Activated CD8-positive, alpha-beta memory T cell treated with anti-CD3 and anti-CD28 coated beads for 36 hours (primary cell): ENCODE results near the gene PPP6R2. TPM values are rescaled to one million over a fixed set of nuclear protein-coding genes. Genes with fewer than 3 reads are reported as not detected.

ENCODE experiments used
- CTCF ChIA-PET: fragments of 350-600 bp; sonication (Branson Sonifier 250); formaldehyde crosslinking; loops from one replicate; lab custom pipeline; 2021; ENCODE audit warnings: antibody characterized with exemption; lab: Charles Lee
- POLR2A ChIA-PET: fragments of 350-600 bp; sonication (Branson Sonifier 250); formaldehyde crosslinking; loops from one replicate; lab custom pipeline; 2021; ENCODE audit warnings: antibody characterized with exemption; lab: Charles Lee
- total RNA-seq, 2 experiments: library from RNA; stranded (reverse); gene quantifications; one replicate each; pipeline ENCODE4 v1.2.3, GENCODE V29; 2021

Gene PPP6R2
- total RNA-seq, 2 experiments from 2014 or later: 48.4 to 51.1 TPM

DNA sequence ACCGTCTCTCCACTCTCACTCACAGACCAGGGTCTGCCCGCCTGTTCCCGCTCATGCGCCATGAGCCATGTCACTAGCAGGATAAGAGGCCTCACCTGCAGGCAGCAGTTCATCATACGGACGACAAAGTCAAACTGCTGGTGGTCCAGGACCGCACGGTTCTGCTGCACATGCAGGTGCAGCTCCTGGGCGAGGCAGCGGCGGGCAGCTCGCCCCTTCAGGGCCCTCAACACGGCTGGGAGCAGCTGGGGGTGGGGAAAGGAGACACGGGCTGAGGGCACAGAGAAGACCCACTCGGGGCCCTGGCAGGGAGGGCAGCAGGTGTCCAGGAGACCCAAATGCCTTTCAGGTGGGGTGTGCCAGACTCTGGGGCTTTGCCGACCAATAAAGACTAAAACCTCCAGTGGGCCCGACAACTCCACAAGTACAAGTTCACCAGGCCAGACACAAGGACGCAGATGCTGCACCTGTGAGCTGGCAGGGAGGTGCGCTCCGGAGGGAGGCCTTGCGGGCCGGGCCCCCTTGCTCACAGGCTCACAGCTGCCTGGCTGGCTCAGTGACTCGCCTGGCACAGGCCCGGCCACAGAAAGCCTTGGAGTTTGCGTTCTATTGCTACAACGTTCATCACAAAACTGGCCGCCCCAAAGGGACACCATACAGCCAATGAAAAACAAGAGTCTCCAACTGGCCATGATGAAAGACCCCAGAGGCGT, 120.2 kb downstream of the PPP6R2 start:
- ChIA-PET POLR2A (interaction anchor here (0.6 kb wide), 1 partner anchor 25 kb away, joined by 3 read pairs; no protein-coding TSS in a partner anchor), CTCF (no interaction called here)

DNA sequence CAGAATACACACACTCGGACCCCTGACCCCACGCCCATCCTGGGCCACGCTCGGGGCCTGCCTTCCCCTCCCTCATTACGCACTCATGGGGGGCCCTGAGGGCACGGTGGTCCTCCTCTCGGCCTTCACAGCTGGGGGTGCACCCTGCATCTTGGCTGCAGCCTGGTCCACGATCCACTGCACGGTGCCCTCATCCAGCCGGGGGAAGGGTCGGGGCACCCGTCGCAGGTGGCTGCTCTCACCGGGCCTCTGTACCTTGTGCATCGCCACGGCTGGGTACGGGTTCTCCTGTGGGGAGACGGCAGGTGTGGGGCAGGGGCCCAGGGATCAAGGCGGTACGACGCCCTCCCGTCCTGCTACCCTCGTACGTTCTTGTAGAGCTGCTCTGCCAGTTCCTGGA, 121.3 kb downstream of the PPP6R2 start:
- CTCF ChIA-PET: no interaction called here
- POLR2A ChIA-PET: no interaction called here

DNA sequence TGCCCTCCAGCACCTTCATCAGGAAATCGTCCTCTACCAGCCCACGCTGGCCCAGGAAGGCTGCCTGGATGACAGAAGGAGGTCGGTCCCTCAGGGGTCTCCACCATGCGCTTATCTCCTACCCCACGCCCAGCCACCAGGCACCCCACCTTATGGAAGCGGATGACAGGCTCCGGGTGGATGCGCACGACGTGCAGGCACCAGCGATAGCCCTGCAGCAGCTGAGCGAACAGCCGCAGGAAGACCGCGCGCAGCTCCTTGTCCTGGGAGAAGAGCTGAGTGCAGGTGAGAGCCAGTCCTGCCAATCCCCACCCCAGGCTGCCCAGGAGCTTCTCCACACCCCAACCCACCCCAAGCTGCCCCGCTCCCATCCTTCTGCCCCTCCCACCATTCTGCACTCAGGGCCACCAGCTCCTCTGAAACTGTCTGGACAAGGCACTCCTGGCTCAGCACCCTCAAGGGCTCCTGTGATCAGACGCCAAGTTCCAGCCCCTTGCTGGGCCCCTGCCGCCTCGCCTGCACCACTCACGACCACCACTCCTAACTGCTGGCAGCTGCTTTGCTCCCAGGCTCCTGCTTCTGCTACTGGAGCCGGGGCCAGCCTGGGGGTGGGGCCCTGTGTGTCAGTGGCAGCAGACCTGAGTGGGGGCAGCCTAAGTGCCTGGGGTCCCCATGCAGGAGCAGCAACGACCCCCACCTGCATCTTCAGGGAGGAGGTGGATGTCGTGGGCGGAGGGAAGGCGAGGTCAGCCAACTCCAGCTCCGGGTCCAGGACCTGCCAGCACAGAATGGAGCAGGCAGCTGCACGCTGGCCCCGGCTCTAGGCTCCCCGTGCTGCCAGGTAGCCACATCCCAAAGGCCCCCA, 122.2 kb downstream of the PPP6R2 start:
- POLR2A ChIA-PET: no interaction called here
- CTCF ChIA-PET: interaction anchor here (0.5 to 0.6 kb wide), 2 partner anchors 31 to 61 kb away, joined by 3 read pairs; no protein-coding TSS in a partner anchor

DNA sequence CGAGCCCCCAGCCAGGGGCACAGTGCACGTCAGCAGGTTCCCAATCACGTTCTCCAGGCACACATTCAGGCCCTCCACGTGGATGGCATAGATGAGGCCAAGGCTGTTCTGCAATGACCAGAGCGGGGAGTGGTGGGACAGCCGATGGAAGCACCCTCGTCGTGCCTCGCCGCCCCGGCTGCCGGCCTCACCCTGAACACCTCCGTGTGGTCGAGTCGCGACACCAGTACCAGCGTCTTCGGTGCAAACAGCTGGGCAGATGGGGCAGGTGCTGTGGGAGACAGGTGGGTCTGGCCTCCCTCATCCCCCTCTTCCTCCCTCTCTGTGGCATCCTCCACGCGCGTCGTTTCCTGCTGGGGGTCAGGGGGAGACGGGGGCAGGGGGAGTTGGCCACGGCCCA, 124.2 kb downstream of the PPP6R2 start:
- POLR2A ChIA-PET: interaction anchor here (1.0 kb wide), 1 partner anchor 58 kb away, joined by 3 read pairs; the partner anchor contains the start of gene SCO2

DNA sequence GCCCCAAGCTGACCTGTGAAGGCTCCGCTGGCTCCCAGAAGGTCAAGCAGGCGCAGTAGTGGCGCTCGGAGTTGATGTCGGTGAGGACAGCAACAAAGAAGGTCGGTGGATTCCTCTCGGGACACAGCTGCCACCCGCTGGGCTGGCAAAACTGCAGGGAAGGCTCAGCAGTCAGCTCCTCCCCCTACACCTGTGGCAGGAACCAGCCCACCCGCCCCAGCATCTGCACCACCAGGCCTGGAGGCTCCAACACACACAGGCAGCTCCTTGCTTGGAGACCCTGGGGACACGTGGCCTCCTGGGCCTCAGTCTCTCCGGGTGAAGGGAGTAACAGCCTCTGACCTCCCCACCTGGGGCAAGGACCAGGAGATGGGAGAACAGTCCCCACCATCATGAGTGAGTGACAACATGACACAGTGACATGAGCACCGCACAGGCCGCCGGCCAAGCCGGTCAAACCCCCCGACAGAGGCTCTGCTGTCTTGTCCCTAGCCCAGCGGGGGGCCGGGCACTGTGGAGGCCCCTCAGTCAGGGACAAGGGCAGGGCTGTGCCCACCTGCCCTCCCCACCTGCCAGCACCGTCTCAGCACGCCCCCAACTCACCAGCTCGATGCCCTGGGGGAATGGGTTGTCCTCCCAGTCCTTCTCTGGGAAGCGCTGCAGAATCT, 124.8 kb downstream of the PPP6R2 start:
- POLR2A ChIA-PET: interaction anchor here (0.6 to 1.0 kb wide), 3 partner anchors 40 to 225 kb away, joined by 3 read pairs; partner anchors contain the start of genes LMF2, NCAPH2 and SCO2
- CTCF ChIA-PET: interaction anchor here (0.7 kb wide), 1 partner anchor 23 kb away, joined by 4 read pairs; no protein-coding TSS in a partner anchor

More for the DNA sequence above, 124.2 kb downstream of the PPP6R2 start:
- CTCF ChIA-PET: interaction anchor here (0.7 to 1.7 kb wide), 2 partner anchors 10 to 22 kb away, joined by 4 to 8 read pairs; no protein-coding TSS in a partner anchor

DNA sequence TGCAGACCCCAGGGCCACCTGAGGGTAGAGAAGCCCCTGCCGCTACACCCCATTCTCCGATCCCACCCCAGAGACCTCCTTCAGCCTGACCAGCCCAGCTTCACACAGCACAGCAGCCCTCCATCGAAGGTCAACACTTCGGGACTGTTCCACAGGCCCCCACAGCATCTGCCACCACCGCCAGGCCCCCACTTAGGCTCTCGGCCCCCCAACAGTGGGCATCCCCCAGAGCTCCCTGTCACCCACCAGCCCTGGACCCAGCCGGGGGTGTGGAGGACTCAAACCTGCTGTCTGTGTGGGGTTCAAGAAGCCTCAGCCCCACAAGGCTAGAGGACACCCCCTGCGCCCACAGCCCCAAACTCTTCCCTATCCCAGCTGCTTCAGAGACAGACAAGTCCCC, 125.5 kb downstream of the PPP6R2 start:
- ChIA-PET CTCF (interaction anchor here (0.9 kb wide), 2 partner anchors 16 to 61 kb away, joined by 3 to 4 read pairs; partner anchors contain the start of gene TYMP), POLR2A (interaction anchor here (0.7 to 1.0 kb wide), 2 partner anchors 31 to 39 kb away, joined by 3 read pairs; partner anchors contain the start of genes LMF2 and NCAPH2)

DNA sequence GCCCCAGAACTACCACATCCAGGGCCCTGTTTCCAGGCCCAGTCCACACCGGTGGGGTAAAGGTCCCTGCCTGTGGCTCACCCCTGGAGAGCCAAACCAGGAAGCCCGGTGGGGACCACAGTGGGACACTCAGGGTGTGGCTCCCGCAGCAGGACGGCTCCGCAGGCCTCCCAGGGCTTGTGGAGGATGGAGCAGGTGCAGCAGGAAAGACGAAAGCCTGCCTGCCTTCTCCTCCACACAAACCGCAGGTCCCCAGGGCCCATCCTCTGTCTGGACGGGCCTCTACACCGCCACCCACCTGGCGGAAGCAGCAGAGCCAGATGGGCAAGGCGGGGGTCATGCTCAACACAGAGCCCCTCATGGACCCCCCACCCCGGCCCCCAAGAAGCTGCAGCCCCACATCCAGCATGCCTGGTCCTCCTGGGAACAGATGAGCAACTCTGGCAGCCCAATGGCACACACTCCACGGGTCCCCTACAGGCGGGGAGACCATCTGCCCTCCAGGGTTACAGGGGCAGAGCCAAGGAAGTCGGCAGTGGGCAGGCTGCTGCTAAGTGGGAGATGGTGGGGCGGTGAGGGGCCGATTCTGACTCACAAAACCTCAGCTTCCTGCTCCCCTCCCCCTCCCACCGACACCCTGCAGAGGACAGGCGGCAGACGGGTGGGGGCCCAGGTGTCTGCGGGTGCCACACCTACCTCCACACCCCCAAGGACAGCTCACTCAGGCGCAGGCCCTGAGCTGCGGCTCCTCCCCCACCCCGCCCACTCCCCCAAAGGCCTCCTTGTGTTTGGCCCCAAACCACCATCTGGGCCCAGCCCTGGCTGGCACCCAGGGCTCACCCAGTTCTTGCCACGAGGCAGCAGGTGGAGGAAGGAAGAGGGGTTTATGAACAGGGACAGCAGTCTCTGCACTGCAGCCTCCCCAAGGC, 126.5 kb downstream of the PPP6R2 start:
- ChIA-PET POLR2A (interaction anchor here (0.5 to 2.2 kb wide), 8 partner anchors 11 to 56 kb away, joined by 3 to 9 read pairs (median 3); partner anchors contain the start of genes LMF2 and NCAPH2), CTCF (interaction anchor here (0.7 to 1.5 kb wide), 10 partner anchors 9 to 225 kb away, joined by 3 to 5 read pairs (median 3); partner anchors contain the start of genes LMF2, SCO2 and TYMP)

DNA sequence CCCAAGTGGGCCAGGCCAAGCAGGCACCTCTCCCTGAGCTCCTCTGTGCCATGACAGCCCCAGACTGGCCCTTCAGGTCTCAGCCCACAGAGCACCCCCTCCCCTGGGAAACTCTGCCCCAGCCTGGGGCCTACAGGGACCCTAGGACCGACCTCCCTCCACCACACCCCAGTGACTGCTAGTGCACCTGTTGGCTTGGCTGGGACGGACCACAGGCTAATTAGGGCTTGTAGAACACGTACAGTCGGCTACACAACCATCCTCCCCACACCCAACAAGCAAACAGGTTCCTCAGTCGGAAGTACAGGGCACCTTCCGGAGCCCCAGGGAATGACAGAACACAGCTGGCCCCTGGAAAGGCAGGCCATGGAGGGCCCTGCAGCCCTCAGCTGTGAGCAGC, 127.4 kb downstream of the PPP6R2 start:
- POLR2A ChIA-PET: interaction anchor here (0.5 to 2.2 kb wide), 7 partner anchors 10 to 122 kb away, joined by 3 to 11 read pairs (median 3); partner anchors contain the start of genes LMF2 and NCAPH2
- CTCF ChIA-PET: interaction anchor here (0.7 to 1.5 kb wide), 7 partner anchors 8 to 150 kb away, joined by 3 to 5 read pairs (median 3); partner anchors contain the start of genes LMF2 and SCO2

DNA sequence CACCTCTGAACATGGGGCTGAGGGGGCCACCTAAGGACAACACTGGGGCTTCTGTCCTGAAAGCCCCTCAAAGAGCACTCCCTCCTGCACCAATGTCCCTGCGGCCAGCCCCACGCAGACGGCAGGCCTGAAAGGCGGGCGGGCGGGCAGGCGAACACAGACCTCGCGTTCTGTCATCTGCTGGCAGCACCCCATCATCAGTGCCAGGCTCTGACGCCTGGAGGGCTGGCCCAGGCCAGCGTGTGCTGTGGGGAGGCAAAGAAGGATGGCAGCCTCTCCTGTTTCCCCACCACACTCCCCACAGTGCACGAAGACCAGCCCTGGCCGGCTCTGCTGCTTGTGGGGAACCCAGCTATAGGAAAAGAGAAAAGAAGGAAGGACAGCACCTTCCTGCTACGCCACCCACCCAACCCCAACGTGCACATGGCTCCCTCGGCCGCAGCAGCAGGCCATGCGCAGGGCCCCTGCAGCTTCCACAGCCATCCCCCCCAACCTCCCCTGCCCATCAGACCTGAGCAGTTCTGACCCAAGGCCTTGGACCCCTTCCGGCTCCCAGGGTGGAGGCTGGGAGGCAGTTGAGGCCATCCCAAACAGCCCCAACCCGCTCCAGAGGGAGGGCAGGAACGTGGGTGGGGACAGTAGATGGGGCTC, 128.2 kb downstream of the PPP6R2 start:
- CTCF ChIA-PET: interaction anchor here (1.5 to 2.7 kb wide), 4 partner anchors 15 to 150 kb away, joined by 3 to 12 read pairs (median 6); no protein-coding TSS in a partner anchor
- POLR2A ChIA-PET: interaction anchor here (1.4 to 2.2 kb wide), 2 partner anchors 37 to 55 kb away, joined by 3 to 9 read pairs; no protein-coding TSS in a partner anchor

DNA sequence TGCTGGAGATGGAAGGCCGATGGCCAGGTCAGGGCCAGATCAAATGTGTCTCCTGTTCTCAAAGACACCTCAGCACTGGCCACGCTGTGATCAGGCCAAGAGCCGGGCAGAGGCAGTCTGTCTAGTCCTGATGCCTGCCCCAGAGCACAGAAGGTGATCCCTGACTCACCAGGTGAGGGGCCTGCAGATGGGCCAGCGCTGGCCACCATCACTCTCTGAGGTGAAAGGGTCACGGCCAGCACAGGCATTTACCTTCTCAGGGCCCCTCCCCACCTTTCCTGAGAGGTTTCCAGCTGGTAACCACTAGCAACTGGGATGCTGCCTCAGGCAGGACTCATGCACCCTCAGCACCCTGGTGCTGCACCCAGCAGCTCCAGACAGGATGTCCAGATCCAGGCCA, 128.8 kb downstream of the PPP6R2 start:
- CTCF ChIA-PET: interaction anchor here (2.4 to 2.7 kb wide), 2 partner anchors 16 to 19 kb away, joined by 8 to 12 read pairs; no protein-coding TSS in a partner anchor
- POLR2A ChIA-PET: no interaction called here

DNA sequence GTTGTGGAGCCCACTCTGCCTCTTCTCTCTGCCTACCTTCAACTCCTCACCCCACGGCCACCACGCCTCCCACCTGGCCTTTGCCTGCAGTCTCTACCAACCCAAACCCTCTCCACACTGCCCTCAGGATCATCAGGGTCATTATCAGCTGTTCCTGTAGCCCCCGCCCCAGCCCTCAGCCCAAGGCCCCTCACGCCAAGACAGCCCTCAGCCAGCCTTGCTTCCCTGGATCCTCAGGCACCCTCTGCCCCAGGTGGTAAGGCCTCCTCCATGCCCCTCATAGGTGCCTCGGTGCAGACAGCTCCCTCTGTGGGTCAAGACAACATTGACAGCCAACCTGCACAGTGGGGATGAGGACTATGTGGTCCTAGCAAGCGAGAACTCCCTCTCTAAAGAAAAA, 130.0 kb downstream of the PPP6R2 start:
- ChIA-PET POLR2A (interaction anchor here (0.6 to 1.1 kb wide), 3 partner anchors 40 to 124 kb away, joined by 4 to 6 read pairs (median 5); partner anchors contain the start of gene SCO2), CTCF (interaction anchor here (0.5 to 2.7 kb wide), 8 partner anchors 9 to 94 kb away, joined by 3 to 12 read pairs (median 6); no protein-coding TSS in a partner anchor)

DNA sequence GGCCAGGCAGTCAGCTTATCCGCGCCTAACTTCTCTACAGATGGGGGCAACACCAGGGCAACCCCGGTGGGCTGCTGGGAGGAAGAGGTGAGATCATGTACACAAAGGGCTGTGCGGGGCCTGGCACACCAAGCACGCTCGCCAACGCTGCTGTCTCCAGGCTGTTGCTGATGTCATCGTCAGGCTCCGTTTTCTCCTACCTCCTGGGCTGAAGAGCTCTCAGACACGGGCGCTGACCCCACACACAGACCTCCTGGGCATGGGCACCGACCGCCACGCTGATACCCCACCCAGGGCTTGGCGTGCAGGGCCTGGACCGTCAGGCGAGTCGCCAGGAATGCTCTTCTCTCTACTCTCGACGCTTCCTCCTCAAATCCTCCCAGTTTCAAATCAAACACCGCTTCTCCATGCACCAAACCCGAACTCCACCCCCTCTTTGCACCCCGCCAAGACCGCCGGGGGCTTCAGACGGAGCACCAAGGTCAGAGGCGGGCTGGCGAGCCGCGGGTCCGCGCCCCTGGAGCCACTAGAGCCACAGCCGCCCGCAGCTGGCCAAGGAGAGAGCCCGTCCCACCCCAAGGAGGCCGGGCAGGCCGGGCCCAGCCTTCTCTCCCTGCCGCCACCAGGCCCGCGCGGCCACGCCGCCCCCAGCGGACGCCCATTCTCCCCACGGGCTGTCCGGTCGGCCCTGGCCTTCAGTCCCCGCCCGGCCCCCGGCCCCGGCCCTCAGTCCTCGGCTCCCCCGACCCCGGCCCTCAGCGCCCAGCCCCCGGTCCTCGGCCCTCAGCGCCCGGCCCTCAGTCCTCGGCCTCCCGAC, 130.9 kb downstream of the PPP6R2 start:
- CTCF ChIA-PET: interaction anchor here (0.7 to 2.7 kb wide), 8 partner anchors 15 to 198 kb away, joined by 3 to 12 read pairs (median 4); no protein-coding TSS in a partner anchor
- POLR2A ChIA-PET: interaction anchor here (0.5 to 1.1 kb wide), 3 partner anchors 34 to 95 kb away, joined by 3 to 5 read pairs (median 4); partner anchors contain the start of genes LMF2, NCAPH2 and SCO2

DNA sequence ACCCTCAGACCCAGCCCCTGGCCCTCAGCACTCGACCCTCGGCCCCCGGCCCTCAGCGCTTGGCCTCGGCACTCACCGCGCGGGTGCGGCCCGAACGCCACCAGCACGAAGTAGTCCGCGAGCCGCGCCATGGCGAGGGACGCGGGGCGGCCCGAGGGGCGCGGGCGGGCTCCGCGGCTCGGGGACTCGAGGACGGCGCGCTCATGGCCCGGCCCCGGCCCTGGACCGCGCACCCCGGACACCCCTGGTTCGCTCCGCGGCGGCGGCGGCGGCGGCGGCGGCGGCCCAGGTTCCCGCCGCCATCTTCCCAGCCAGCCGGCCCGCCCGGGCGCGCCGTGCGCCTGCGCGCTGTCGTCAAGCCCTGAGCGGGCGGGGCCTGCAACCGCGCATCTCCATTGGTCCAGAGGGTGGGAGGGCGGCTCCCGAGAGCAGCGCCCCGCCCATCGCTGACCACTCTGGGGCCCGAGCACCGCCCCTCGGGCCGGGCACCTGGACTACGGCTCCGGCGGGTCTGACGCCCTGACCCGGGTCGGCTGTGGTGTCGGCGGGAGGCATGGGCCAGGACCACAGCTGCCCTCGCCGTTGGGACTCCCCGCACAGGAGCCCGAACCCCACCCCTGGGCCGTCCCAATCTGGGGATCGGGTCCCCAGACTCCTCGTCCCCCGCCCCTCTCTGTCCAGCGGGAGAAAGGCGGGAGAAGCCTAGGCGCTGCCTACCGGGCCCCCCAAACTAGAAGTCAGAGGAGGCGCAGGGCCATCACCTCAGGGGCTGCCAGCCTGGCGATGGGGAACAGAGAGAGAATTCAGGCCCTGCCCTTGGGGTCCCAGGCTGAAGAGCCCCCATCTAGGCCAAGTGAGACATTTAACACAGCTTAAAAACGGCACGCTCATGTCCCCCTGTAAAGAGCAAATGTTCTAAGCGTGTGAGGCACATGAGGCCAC, 131.9 kb downstream of the PPP6R2 start, which contains the start of gene SBF1:
TSS of gene SBF1 (minus strand) at position 326 of the 942 bp plus-strand sequence. CDS start at position 131, 195 bp downstream.
- CTCF ChIA-PET: no interaction called here
- POLR2A ChIA-PET: interaction anchor here (0.5 kb wide), 1 partner anchor 96 kb away, joined by 4 read pairs; no protein-coding TSS in a partner anchor

DNA sequence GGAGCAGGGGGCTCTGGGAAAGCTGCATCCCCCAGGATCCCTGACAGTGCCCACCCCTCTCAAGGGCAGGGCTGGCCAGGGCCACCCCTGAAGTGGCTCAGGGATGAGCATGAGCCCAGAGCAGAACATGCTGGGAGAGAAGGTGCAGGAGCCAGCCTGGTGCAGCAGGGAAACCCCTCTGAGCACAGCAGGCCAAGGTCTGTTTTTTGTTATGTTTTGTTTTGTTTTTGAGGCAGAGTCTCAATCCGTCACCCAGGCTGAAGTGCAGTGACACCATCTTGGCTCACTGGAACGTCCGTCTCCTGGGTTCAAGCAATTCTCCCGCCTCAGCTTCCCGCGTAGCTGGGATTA, 132.5 kb downstream of the PPP6R2 start:
- ChIA-PET CTCF (no interaction called here), POLR2A (no interaction called here)
